Measurements from ENCODE around the gene NCOR2.

DNA sequence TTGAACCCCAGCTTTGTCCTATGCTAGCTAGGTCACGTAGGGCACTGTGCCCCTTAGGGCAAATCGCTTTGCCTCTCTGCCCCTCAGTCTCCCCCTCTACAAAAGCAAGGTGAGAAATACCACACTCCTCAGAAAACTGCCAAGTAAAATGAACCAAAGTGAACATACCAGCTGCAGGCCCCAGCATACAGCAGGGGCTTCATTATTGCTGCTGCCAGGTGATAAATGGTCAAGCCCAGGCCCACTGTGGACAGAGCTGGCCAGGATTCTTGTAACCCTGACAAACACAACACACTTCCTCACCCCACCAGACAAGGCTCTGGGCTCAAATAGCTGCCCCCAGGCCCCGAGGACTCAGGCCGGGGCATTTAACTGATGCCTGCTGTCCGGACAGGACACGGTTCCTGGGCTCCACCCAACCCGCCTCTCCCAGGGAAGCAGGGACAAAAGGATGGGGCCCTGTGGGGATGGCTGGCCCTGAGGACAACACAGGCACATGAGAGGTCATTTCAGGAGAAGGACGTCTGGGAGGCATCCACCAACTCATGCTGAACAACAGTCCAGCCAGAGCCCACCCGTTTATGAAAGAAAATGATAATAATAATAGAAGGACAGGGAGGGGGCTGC, 36.7 kb downstream of the NCOR2 start:
- TF ChIP-seq, protein P1, sequence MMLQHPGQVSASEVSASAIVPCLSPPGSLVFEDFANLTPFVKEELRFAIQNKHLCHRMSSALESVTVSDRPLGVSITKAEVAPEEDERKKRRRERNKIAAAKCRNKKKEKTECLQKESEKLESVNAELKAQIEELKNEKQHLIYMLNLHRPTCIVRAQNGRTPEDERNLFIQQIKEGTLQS (CRISPR knock-in tag; conservative IDR thresholded peaks at IDR 0.05) = no peak
- TF ChIP-seq, protein P2, sequence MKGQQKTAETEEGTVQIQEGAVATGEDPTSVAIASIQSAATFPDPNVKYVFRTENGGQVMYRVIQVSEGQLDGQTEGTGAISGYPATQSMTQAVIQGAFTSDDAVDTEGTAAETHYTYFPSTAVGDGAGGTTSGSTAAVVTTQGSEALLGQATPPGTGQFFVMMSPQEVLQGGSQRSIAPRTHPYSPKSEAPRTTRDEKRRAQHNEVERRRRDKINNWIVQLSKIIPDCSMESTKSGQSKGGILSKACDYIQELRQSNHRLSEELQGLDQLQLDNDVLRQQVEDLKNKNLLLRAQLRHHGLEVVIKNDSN (CRISPR knock-in tag; IDR thresholded peaks at IDR 0.05) = no peak
- no peak for TF ChIP-seq MYBL2 (CRISPR knock-in tag; IDR thresholded peaks at IDR 0.05)

All from WTC11 (cell line).